ENCODE results near the gene SNX13. TPM values are rescaled to one million over a fixed set of nuclear protein-coding genes. Genes with fewer than 3 reads are reported as not detected.
"Not testable (repeated sequence)": the region's sequence is repeated elsewhere in the genome, so short reads cannot be mapped to it uniquely, and the experiment has no call there.

SNX13 gene
- total RNA-seq, 1 donor = 59.7 TPM

- no peak for TF ChIP-seq CTCF (IDR thresholded peaks at IDR 0.05; ENCODE audit: extremely low read depth, low read depth, low read length)
These were observed 27.6 kb downstream of the SNX13 start for GRCh38 chr7:17912536-17913235.

DNA sequence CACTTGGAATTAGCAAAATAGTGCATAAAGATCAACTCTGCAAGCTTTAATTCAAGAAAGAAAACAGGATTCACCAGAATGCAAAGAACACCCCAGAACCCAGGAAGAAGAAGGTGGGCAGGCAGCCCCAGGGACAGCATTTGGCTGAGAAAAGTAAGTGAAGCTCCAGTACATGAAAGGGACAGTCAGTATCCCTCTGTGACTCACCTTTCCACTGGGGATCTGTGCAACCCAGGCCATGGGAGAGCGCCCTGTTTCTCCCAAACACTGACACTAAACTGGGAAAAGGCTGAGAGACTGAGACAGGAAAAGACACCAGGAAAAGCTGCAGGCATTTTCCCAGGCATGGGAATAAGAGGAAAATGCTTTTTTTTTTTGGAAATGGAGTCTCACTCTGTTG, 28.2 kb downstream of the SNX13 start:
- H4K20me1 ChIP-seq (ENCODE audit: insufficient read depth, low read length) = peaks cover 46% of the 10 kb centered on the region
- H3K4me3 ChIP-seq (ENCODE audit: insufficient read depth, low read length) = no peak overlapping the region
- no peaks in the 10 kb centered on the region for H3K9me3 ChIP-seq (ENCODE audit: low read depth, low read length)
- H3K4me2 ChIP-seq (ENCODE audit: insufficient read depth, low read length) = no peak overlapping the region
- H3K4me1 ChIP-seq (ENCODE audit: insufficient read depth, low read length) = peaks cover 3% of the 10 kb centered on the region
- no peaks in the 10 kb centered on the region for H3K36me3 ChIP-seq (ENCODE audit: insufficient read depth, low read length)
- H3K27me3 ChIP-seq (ENCODE audit: insufficient read depth, low read length) = no peaks in the 10 kb centered on the region
- no peak overlapping the region for H2AFZ ChIP-seq (ENCODE audit: low read length)
- no peak for TF ChIP-seq CTCF (IDR thresholded peaks at IDR 0.05; ENCODE audit: extremely low read depth, low read depth, low read length)
- no peak for DNase-seq (ENCODE audit: insufficient read length, low spot score, missing footprints)
- peaks cover 98% of the 10 kb centered on the region for H3K79me2 ChIP-seq (ENCODE audit: insufficient read depth, low read length)
- no peak overlapping the region for H3K27ac ChIP-seq (ENCODE audit: low read depth, low read length)

More at GRCh38 chr7:17912536-17913235, 27.6 kb downstream of the SNX13 start:
- H4K20me1 ChIP-seq (ENCODE audit: insufficient read depth, low read length) = peaks cover 46% of the 10 kb centered on the region
- no peaks in the 10 kb centered on the region for H3K27me3 ChIP-seq (ENCODE audit: insufficient read depth, low read length)
- H2AFZ ChIP-seq (ENCODE audit: low read length) = no peak overlapping the region
- H3K4me1 ChIP-seq (ENCODE audit: insufficient read depth, low read length) = peaks cover 3% of the 10 kb centered on the region
- H3K79me2 ChIP-seq (ENCODE audit: insufficient read depth, low read length) = peaks cover 98% of the 10 kb centered on the region
- no peak overlapping the region for H3K4me2 ChIP-seq (ENCODE audit: insufficient read depth, low read length)
- H3K4me3 ChIP-seq (ENCODE audit: insufficient read depth, low read length) = no peak overlapping the region
- no peaks in the 10 kb centered on the region for H3K36me3 ChIP-seq (ENCODE audit: insufficient read depth, low read length)
- H3K9me3 ChIP-seq (ENCODE audit: low read depth, low read length) = no peaks in the 10 kb centered on the region
- no peak overlapping the region for H3K27ac ChIP-seq (ENCODE audit: low read depth, low read length)
- DNase-seq (ENCODE audit: insufficient read length, low spot score, missing footprints) = no peak

- Histone ChIP-seq H3K27ac (ENCODE audit: low read depth, low read length) (no peak overlapping the region), H2AFZ (ENCODE audit: low read length) (no peak overlapping the region), H3K9me3 (ENCODE audit: low read depth, low read length) (no peaks in the 10 kb centered on the region), H4K20me1 (ENCODE audit: insufficient read depth, low read length) (peaks cover 34% of the 10 kb centered on the region), H3K4me3 (ENCODE audit: insufficient read depth, low read length) (no peak overlapping the region), H3K27me3 (ENCODE audit: insufficient read depth, low read length) (no peaks in the 10 kb centered on the region), H3K36me3 (ENCODE audit: insufficient read depth, low read length) (no peaks in the 10 kb centered on the region), H3K79me2 (ENCODE audit: insufficient read depth, low read length) (peaks cover 97% of the 10 kb centered on the region), H3K4me1 (ENCODE audit: insufficient read depth, low read length) (no peaks in the 10 kb centered on the region), H3K4me2 (ENCODE audit: insufficient read depth, low read length) (no peak overlapping the region)
- no peak for TF ChIP-seq CTCF (IDR thresholded peaks at IDR 0.05; ENCODE audit: extremely low read depth, low read depth, low read length)
- no peak for DNase-seq (ENCODE audit: insufficient read length, low spot score, missing footprints)
These were observed 29.9 kb downstream of the SNX13 start for GRCh38 chr7:17910377-17910776.

GRCh38 chr7:17909310-17909709, 31.0 kb downstream of the SNX13 start:
- H3K36me3 ChIP-seq (ENCODE audit: insufficient read depth, low read length); H3K9me3 ChIP-seq (ENCODE audit: low read depth, low read length); H3K27me3 ChIP-seq (ENCODE audit: insufficient read depth, low read length); DNase-seq (ENCODE audit: insufficient read length, low spot score, missing footprints); H3K27ac ChIP-seq (ENCODE audit: low read depth, low read length); H3K4me3 ChIP-seq (ENCODE audit: insufficient read depth, low read length); H2AFZ ChIP-seq (ENCODE audit: low read length); H3K4me2 ChIP-seq (ENCODE audit: insufficient read depth, low read length); H3K4me1 ChIP-seq (ENCODE audit: insufficient read depth, low read length): not testable (repeated sequence)
- Histone ChIP-seq H3K79me2 (ENCODE audit: insufficient read depth, low read length) (peaks cover 94% of the 10 kb centered on the region), H4K20me1 (ENCODE audit: insufficient read depth, low read length) (peaks cover 30% of the 10 kb centered on the region)

Measured in osteoblast (primary cell).